Thyroid gland (tissue), 4 donors: ENCODE measurements around the gene YIF1B.

Experiments used
- CTCF ChIP-seq, 6 experiments: fragments of 200-600 bp in 3 of 6; fragments of 450-650 bp in 3 of 6; sonication (generic) in 3 of 6; IDR thresholded peaks; one replicate each; pipeline ENCODE4 v1.5.1; 2016 to 2019; ENCODE audit warnings: antibody characterized with exemption in 6 of 6, mild to moderate bottlenecking in 2 of 6, inconsistent platforms in 1 of 6, moderate library complexity in 1 of 6
- POLR2A ChIP-seq, 2 donors: fragments of 450-650 bp; IDR thresholded peaks; one replicate each; pipeline ENCODE4 v1.6.1; 2017; ENCODE audit warnings: antibody characterized with exemption in 2 of 2, mild to moderate bottlenecking in 2 of 2, moderate library complexity in 1 of 2

GRCh38 chr19:38290631-38291147 is 25.1 kb downstream of the YIF1B start:
- TF ChIP-seq CTCF (IDR thresholded peaks at IDR 0.05) (no peak), POLR2A (IDR thresholded peaks at IDR 0.05) (peak in 1 of 2 donors; percentile 52)
